NCI-H1417 (cell line): ENCODE data around the gene PYGM.

Experiments used
- DNase-seq, 3 experiments: peaks; one replicate each; lab custom pipeline; 2025; lab: John Stamatoyannopoulos, UW

Gene PYGM

DNA sequence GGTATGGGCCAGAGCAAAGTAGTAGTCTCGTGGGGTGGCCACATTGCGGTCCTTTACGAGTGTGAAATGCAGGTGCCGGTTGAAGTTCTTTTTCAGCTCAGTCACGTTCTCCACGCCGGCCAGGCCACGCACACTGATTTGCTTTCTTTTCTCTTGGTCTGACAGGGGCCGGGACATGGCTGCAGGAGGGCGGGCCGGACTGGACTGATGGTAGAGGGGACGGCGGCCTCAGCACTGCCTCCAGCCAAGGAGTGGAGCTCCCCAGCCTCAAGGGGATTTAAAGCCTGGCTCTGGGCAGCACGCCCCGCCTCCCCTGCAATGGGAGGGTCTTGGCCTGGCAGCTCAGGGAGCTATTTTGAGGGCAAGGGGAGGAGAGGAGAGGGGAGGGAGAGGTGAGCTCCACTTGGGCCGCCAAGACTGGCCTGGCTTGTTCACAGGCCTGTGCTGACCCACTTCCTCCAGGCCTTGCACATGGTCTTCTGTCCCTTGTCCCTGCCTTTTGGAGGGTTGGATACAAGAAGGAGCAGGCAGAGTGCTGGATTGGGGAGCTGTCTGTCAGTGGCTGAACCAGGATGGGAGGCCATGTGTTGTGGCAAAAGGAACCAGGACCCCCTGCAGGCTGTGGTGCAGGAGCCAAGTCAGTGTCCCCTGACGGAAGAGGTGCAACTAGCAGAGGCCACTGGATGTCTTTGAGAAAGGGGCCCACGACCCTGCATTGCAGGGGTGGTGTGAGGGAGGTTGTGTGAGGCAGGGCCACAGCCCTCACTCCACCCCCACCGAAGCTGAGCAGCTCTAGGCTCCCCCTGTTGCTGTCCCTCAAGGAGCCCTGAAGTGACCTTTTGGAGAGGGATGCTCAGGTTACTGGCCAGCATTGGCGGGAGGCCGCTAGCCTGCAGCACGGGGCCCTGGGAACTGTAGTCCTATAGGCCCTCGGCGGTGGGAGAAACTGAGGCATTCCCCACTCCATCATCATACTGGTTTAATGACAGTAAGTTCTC lies at the start of gene PYGM:
PYGM (minus strand) TSS at position 253 of the 998 bp plus-strand sequence; CDS start at position 177, 76 bp downstream.
- DNase-seq: peak in 1 of 3 experiments; percentile 22

DNA sequence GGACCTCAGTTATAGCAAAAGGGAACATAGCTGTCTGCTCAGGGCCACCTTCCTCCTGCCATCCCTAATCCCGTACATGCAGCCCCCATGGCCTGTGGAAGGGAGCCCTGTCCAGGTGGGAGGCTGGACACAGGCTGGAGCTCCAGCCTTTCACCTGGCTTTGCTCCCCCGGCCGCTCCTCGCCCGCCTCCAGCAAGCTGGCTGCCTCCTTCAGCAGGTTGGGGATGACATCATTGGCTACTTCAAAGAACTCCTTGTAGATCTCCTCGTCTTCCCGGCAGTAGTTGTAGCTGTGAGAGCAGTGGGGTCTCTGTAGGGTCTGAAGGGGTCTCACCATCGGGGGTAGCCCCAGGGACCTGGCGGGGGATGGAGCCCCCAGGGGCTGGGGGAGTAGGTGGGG lies 45.7 kb upstream of the PYGM start:
- no peak for DNase-seq

DNA sequence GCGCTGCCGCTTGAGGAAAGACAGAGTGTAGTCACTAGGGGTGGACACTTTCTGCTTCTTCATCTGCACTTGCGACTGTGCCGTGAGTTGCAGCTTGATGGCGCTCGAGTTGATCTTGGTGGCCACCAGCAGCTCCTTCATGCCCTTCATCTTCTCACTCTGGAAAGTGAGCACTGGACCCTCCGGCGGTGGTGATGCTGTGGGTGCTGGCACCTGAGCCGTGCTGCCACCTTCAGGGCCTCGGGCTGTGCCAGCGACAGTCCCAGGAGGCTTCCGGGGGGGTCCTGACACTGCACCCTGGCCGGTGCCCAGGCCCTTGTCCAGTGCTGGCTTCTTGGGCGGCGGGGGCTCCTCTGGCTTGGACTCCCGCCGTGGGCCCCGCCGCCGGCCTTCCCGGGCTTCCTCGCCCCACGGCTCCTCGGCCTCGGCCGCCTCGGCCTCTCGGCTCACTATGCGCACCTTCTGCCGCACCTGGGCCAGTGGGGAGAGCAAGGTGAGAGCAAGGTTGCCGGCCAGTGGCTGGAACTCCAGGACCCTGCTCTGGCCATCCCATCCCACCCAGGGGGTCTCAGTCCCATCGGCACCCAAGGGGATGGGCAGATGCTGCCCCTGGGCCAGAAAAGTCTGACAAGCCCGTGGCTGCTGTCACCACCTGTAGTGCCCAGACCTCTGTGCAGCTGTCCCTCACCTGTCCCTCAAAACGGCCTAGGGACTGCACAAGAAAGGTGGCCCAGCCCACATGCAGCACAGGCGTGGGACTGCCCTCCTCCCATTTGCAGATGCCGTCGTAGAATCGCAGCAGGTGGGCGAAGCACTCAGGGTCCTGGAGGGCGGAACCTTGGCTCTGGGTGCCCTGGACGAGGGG lies 44.8 kb upstream of the PYGM start:
- DNase-seq: no peak

DNA sequence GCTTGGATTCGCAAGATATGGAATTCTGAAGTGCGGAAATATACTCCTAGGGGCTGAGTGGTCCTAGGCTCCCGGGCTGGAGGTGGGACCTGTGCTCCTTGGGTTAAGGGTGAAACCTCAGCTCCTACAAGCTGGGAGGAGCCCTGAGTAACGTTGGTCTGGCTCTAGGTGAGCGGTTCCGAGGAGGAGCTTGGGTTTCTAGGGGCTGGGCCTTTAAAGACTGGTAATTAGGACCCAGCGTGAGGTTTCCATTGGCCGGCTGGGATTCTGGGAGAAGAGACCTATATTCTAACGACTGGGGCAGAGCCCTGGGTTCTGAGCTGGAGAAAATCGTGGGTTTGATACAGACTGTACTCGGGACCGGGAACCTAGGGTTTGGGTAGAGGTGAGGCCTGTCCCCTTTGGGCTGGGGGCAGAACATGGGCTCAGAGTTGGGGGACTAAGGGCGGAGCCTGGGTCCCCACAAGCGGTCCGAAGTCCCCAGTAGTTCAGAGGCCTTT lies 44.1 kb upstream of the PYGM start:
- peak in 1 of 3 experiments; percentile 62 for DNase-seq

DNA sequence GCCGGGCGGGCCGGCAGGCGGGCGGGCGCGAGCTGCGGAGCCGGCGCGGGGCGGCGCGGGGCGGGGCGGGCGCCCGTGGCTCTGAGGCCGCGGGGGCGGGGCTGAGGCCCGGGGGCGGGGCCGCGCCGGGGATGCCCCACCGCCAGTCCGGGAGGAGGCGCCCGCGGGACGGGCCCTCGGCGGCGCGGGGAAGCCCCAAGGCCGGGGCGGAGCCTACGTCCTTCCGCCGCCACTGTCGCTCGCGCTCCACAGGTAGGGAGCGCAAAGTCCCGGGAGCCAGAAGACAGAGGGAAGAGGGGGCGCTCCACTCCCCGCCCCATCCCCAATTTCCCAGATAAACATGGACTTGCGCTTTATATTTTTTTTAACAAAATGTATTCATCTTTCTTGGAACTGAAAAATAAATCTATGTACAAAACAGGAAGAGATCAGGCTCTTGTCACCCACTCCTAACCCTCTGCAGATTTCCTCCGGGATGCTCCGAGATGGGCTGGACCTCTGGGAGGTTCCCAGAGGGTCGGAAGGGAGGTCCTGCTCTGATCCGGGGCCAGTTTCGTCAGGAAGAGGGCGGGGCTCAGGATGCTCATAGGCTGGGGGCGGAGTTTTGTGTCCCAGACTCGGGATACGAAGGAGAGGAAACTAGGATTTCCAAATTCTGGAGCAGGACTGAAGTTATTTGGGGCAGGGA lies 43.5 kb upstream of the PYGM start, which contains the start of gene MAP4K2:
MAP4K2 (minus strand) TSS at position 57 of the 688 bp plus-strand sequence. CDS start 65 bp downstream, outside the sequence.
- peak; percentile 83 to 88 (median 84) for DNase-seq

DNA sequence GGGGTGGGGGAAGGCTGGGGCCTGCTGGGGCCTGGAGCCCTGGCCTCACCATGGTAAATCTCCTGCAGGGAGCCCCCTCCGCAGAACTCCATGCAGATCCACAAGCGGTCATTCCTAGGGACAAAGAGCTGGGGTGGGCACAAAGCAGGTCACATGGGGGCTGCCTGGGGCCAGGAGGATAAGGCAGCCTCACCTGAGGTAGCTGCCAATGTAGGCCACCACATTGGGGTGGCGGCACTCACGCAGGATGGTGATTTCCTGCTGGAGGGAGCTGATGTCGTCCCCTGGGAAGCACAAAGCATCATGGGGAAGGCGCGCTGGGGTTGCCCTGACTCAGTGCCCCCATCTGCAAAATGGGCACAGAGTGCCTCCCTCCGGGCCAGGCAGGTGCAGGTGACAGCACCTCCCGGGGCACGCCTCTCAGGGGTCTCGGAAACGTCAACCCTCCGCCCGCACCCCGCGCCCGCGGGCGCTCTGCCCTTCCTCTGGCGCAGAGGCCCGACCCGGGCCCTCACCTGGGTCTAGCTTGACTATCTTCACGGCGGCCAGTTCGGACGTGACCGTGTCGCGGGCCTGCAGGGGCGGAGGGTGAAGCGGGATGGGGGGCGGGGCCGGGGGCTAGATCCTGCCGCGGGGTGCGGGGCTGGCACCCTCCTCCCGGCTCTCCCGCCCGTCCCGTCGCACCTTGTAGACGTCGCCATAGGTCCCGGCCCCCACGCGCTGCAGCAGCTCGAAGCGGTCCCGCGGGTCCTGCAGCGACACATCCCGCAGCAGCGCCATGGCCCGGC lies 42.8 kb upstream of the PYGM start:
- DNase-seq: peak in 1 of 3 experiments; percentile 24

DNA sequence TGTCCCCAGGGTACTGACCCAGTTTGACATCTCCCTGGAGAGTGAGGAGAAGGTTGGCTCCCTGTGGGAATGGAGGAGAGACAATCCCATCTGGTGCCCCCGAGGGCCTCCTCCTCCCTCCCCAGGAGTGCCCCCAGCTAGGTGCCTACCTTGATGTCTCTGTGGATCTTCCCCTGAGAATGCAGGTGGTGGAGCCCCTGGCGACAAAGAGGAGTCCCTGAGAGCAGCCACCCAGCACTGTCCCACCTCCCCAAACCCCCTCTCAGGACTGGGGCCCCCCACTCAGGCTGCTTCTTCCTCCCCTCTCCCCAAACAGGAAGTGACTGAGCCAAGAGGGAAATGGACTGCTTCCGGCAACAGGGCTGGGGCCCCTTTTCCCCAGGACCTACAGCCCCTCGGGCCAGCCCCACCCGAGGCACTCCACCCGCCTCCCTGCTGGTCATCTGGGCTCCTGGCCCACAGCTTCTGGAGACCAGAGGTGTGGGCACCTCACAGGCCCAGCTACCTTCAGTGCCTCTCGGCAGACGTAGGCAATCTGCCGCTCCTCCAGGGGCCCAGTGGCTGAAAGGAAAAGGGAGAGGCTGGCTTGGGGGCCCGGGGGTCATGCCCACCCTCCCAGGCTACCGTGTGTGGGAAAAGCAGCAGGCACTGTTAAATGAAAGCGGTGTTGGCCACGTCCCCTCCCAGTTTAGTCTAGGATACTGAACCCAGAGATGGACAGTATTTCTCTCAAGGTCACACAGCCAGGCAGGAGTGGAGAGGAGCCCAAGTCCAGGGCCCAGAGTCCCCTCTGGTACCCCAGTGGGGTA lies 42.0 kb upstream of the PYGM start:
- DNase-seq: no peak

DNA sequence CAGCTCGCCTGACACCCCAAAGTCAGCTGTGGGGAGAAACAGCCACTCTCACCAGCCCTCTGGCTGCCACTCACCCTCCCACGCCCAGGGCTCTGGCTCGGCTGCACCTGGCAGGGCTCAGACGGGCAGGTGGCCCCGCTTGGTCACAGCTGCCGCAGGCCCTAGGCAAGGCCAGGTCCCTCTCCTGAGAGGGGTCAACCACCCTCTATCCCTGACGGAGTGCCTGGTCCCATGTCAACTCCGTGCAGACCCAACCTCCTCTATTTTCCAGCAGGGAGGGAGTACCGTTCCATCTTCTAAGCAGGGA lies 41.3 kb upstream of the PYGM start:
- DNase-seq: no peak

DNA sequence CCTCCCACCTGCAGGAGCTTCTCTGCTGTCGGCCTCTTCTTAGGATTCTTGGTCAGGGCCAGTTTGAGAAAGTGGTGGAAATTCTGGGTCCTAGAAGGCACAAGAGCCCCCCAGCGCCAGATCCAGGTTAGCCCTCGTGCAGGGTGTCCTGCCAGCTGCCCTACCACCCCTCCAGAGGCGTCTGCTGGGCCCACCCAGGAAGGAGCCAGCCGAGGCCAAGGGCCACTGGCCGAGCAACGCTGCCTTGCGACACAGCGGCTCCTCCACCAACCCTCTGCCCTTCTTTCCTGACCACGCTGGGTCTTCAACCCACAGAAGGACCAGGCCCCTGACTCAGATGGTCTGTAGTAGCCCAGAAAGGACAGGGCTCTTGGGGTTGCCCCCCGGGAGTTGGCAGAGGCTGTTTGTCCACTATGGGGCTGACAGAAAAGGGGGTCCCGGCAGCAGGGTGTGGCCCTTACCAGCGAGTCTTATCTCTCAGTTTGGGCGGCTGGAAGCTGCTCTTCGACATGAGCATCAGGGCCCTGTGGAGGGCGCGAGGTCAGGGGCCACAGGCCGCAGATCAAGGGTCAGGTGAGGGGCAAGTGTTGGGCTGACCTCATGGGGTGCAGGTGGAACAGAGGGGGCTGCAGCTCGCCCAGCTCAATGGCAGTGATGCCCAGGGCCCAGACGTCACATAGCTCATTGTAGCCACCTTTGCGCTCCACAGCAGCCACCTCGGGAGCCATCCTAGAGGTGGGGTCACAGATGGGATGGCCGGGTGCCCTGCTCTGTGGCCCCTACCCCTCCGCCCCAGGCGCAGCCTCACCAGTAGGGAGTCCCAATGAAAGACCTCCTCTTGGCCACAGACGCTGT lies 40.8 kb upstream of the PYGM start:
- DNase-seq: no peak

DNA sequence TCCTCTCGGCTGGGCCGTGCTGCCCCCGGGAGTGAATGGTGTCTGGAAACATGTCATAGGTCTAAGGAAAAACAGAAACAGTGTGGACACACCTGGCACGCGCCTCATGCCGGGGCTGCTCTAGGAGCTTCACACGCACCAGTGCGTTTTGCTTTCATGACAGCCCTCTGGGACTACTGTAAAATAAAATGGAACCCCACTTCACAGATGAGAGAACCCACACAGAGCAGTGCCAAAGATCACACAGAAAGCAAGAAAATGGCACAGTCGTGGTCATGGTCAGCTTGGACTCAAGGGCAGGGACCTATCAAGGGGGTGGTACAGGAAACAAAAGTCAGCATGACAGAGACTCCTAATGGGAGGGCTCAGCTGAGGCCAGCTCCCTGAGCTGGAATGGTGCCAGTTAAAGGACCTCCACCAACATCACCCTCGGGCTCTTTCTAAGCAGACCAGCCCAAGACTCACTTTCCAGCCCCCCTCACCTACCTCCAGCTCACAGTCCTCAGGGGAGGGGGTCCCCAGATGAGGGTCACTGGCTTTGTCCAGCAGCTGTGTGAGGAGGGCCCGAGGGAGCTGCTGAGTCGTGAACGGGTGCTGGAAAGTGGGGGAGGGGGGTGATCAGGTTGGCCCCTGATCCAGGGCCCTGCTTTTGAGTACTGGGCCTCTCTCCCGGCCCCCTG lies 40.0 kb upstream of the PYGM start:
- peak in 2 of 3 experiments; percentile 13 to 36 for DNase-seq

DNA sequence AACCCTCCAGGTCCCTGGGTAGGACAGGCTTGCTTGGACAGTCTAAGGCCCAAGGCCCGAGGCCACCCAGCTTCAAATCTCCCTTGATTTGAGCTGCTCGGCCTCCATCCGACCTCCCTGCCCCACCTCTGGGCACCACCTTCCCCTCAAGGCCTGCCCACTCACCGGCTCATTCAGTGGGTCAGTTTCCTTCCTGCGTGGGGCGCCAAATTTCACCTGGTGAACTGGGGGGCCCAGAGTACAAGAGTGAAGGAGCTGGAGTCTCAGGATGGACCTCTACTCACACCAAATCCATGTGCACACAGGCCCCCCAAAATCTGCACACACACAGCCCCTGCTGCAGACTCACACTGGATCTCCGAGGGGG lies 39.5 kb upstream of the PYGM start:
- DNase-seq: no peak

DNA sequence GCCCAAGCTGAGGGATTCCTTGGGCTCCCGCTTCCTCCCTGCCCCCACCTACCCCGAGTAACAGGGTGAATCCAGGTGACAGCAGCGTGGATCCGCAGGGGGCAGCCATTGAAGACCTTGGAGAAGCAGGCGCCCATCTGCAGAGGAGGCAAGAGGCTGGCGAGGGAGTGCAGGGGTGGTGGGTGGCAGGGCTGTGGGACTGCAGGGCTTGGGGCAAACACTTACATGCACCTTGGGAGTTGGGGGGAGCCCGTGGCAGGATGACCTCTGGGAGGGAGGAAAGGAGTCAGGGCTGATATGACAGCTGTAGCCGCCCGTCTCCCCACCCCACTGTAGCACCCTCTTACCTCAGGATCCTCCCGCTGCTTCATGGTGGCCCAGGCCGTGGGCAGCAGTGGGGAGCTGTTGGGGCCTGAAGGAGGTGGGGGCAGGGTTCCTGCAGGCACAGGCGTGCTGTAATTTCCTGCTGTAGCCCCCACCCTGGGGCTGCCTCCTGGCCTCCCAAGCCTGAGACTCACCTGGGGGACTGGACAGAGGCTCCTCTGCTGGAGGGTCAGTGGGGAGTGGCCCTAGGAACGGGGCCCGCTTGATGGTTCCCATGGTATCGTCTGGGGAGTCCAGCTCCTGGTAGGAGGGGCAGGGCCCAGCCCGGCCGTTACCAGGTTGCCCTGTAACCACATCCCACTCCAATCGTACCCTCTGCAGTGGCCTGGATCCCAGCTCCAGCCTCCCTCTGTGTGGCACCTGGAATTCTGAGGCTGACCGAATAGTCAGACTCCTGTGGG lies 37.2 kb upstream of the PYGM start:
- DNase-seq: no peak

DNA sequence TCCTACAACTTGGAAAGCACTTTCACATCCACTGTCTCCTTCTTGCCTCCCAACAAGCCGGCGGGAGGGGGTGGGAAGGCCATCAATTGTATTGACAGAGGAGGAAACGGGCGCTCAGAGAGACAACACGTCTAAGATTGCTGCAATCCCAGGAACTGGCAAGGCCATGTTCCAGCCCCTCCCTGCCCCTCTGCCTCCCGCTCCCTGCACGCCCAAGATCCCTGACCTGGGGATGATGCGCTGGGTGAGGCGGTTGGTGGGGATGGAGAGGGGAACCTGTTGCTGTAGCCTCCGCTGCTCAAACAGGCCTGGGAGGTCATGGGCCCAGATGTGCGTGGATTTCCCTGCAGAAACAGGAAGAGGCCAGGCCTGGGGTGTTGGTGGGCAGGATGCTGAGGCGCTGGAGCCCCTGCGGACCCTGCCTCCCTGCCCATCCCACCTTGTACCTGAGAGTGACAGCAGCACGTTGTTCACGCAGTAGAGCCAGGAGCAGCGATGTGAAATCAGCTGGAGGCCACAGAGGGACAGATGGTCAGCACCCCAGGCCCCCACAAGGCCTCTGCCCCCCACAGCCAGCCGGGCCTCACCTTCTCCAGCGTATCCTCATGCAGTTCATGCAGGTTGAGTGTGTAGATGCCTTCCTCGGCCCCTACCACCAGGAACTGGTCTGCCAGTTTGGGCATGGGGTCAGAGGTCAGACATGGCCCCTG lies 36.4 kb upstream of the PYGM start:
- DNase-seq: no peak

DNA sequence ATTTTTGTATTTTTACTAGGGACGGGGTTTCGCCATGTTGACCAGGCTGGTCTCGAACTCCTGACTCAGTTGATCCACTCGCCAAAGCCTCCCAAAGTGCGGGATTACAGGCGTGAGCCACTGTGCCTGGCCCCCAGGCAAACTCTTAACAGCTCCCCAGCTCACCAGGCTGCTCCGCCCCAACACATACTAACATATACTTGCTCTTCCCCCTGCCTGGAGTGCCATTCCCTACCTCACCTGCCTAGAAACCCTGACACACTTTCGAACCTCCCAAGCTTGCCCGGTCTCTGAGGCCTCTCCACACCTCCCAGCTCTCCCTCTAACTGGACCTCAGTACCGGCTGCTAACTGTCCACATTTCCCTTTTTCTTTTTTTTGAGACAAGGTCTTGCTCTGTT lies 34.8 kb upstream of the PYGM start:
- no peak for DNase-seq

DNA sequence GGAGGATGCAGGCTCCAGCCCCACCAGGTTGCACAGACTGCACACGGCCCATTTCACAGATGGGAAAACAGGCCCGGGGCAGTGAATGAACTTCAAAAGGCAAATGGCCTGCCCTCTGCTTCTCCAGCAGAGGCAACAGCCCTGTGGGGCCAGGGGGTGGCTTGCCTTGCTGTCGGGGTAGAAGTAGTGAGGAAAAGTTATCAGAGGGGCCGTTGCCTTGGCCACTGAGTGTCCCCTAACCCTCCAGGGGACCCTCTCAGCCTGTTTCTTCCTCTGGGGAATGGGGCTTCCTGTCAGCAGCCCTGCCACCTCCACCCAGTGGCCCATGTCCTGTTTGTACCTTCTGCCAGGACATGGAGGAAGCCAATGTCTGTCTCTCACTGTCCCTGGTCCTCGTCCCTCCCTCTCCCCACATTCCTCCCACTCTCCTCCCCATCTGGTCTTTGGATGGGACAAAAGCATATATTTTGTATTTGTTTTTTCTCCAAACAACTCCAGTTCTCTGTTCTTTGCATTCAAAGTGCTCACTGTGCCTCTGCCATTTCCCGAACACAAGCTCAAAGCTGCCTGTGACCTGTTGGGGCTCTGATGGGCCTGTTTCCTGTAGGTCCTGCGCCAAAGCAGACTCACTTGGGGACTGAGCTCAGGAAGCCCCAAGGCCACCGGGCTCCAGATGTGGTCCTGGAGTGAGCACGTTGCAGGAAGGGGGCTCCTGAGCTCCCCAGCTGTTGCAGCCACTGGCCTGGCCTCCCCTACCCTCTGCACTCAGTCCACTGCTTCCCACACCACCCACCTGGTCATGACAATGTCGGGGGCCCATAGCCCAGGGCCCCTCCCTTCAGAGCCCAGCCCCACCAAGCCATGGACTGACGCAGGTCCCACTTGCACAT lies 33.7 kb upstream of the PYGM start:
- no peak for DNase-seq

DNA sequence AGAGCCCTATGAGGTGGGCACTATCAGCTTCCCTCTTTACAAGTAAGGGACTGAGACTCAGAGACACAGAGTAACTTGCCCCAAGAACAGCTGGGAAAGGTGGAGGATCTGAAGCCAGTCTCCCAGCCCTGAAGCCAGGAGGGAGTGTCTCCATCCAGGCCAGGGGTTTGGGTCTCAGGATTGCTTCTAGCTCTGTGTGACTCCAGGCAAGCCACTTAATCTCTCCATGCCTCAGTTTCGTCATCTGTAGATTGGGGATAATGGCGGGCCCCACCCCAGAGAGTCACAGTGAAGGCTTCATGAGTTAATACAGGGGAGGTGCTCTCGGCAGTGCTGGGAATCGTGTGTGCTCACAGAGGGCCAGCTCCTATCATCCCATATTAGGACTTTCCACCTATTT lies 32.7 kb upstream of the PYGM start:
- no peak for DNase-seq
